A549 treated with Hydrocortisone at 1 μM for 4 hours (cell line): Measurements from ENCODE around the gene IRAK3. TPM values are rescaled to one million over a fixed set of nuclear protein-coding genes. Genes with fewer than 3 reads are reported as not detected.

Source experiments
- total RNA-seq: library from RNA; stranded (reverse); fragments of 200-300 nt; extraction: Qiagen RNA extraction; gene quantifications from 5 replicates; pipeline ENCODE4 v1.2.3, GENCODE V29; 2022

IRAK3 gene
- total RNA-seq, result 0.77 to 1.5 TPM (median 1.2 TPM) in 5 replicates

GRCh38 chr12:66188584-66189485, at the start of gene IRAK3:
IRAK3 (plus strand) TSS chr12:66189214; CDS start chr12:66189300, 86 bp downstream.

GRCh38 chr12:66169221-66170170, 19.5 kb upstream of the IRAK3 start, which contains the start of gene TMBIM4:
TMBIM4 (minus strand) TSS chr12:66169996; CDS start chr12:66169951, 45 bp downstream.

DNA sequence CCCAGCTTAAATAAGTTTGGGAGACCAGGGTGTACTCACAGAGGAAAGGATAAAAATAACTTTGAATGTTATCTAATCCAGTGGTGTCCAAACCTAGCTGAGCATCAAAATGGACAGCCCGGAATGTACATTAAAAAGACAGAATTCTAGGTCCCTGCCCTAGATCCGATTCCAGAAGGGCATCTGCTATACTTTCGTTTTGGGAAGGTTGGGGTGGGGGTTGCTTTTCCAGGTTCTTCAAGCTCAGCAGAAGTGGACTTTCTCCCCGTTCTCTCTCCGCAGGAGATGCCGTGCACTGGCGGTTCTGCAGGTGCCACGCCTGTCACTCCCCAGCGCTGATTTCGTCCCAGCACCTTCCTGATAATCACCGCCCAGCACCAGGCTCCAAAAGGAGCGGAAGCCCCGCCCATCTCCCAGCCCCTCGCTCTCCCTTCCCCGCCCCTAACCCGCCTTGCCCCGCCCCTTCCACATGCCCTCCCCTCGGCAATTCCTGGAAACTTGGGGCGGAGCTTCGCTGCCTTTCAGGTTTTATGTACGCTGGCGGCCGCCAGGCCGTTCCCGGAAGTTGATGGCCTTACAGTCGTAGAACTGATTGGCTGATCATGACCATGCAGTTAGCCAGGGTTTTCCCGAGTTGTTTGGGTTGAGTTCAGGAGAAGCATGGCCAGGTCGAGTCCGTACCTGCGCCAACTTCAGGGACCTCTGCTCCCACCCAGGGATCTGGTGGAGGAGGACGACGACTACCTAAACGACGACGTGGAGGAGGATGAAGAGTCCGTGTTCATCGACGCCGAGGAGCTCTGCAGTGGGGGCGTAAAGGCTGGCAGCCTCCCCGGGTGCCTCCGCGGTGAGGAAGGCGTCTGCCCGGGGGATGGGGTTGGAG, 113.2 kb downstream of the IRAK3 start, which contains the start of gene HELB:
Gene HELB (plus strand): TSS at position 550 of the 883 bp plus-strand sequence. CDS start 111 bp downstream, at position 661.

Other genes starting within 250 kb of the IRAK3 start
- 49.5 to 56.3 TPM (median 54.3 TPM) in 5 replicates for gene LLPH, start 58.5 kb upstream of the IRAK3 start, total RNA-seq
- gene TMBIM4, start 19.2 kb upstream of the IRAK3 start, total RNA-seq, result 48.7 to 57.6 TPM (median 52.6 TPM) in 5 replicates
- gene HELB, start 113.3 kb downstream of the IRAK3 start, total RNA-seq, result 1.1 to 1.3 TPM (median 1.3 TPM) in 5 replicates